Measurements from ENCODE around the gene TEKT1.
"Not testable (repeated sequence)": the region's sequence is repeated elsewhere in the genome, so short reads cannot be mapped to it uniquely, and the experiment has no call there.

The TEKT1 gene

DNA sequence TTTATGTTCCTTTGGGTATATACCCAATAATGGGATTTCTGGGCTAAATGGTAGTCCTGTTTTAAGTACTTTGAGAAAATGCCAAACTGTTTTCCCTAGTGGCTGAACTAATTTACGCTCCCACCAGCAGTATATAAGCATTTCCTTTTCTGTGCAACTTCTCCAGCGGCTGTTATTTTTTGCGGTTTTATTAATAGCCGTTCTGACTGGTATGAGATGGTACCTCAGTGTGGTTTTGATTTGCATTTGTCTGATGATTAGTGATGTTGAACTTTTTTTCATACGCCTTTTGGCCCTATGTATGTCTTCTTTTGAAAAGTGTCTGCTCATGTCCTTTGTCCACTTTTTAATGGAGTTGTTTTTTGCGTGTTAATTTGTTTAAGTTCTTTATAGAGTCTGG lies 25.8 kb upstream of the TEKT1 start:
- TF ChIP-seq POLR2AphosphoS5 (IDR thresholded peaks at IDR 0.05; ENCODE audit: low read depth, low read length): no peak
- DNase-seq (ENCODE audit: insufficient read length, low spot score): no peak
- peak; percentile 20 for FAIRE-seq

DNA sequence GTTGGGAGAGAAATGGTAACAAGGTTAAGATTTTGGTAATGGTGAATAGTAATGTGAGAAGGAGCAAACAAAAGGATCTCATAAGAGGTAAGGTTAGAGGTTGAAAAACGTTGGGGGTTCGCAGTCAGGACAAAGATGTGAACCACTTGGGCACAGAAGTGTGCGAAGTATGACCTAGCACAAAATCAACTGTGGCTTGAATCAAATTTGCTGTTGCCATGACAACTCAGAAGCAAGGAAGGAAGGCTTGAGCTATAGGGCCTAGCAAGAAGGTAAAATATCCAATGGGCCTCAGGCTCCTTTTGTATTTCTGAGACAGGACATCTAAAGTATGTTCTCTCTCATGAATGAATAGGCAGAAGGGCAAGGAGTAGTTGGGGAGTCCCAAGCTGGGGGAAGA lies 24.5 kb upstream of the TEKT1 start:
- DNase-seq (ENCODE audit: insufficient read length, low spot score) (no peak), FAIRE-seq (peak; percentile 82)
- TF ChIP-seq TAF1 (IDR thresholded peaks at IDR 0.05; ENCODE audit: low read depth, low read length): no peak
- no peak for TF ChIP-seq POLR2A (IDR thresholded peaks at IDR 0.05; ENCODE audit: low read depth, low read length)
- TF ChIP-seq PAX5 (IDR thresholded peaks at IDR 0.05; ENCODE audit: insufficient read depth, low read length, severe bottlenecking): no peak
- TF ChIP-seq SPI1 (IDR thresholded peaks at IDR 0.05; ENCODE audit: low read depth, low read length): no peak
- no peak for TF ChIP-seq POU2F2 (IDR thresholded peaks at IDR 0.05; ENCODE audit: low read depth, low read length)
- no peak for TF ChIP-seq POLR2AphosphoS5 (IDR thresholded peaks at IDR 0.05; ENCODE audit: low read depth, low read length)

DNA sequence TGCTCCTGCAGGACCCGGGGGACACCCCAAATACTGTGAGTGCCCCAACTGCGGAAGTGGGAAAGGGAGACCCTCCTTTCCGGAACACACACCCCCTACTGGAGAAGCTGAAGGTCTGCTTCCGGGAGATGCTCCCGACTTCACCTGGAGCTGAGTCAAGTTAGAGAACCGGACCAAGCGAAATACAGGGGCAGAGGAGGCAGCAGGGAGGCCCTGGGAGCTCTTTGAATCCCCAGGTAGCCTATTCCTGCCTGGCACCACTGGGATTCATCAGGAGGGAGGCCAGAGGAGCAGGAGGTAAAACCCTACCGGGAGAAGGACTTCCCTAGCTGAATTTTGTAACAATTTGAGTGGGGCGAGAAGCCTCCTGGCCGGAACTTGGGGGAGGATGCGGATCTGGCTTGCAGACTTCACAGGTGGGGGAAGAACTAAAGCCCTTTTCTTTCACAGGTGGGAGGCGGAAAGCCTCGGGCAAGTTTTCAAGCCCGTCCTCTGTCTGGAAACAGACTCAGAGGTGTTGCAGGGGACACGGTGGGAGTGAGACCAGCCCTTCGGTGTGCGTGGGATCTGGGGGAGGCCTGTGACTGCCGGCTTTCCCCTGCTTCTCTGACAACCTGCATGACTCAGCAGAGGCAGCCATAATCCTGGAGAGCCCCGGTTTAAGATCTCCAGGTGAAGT lies 22.4 kb upstream of the TEKT1 start:
- no peak for TF ChIP-seq PAX5 (IDR thresholded peaks at IDR 0.05; ENCODE audit: insufficient read depth, low read length, severe bottlenecking)
- TF ChIP-seq POLR2AphosphoS5 (IDR thresholded peaks at IDR 0.05; ENCODE audit: low read depth, low read length): 0 out of 2 replicates have a peak, but pooled peaks have one; percentile 40
- peak; percentile 59; the same call in 1 of the 2 replicates for TF ChIP-seq TAF1 (IDR thresholded peaks at IDR 0.05; ENCODE audit: low read depth, low read length)
- no peak for TF ChIP-seq POLR2A (IDR thresholded peaks at IDR 0.05; ENCODE audit: low read depth, low read length)
- TF ChIP-seq POU2F2 (IDR thresholded peaks at IDR 0.05; ENCODE audit: low read depth, low read length): no peak
- peak; percentile 74 for TF ChIP-seq SPI1 (IDR thresholded peaks at IDR 0.05; ENCODE audit: low read depth, low read length)
- peak; percentile 93 for FAIRE-seq
- peak; percentile 32 for DNase-seq (ENCODE audit: insufficient read length, low spot score)

DNA sequence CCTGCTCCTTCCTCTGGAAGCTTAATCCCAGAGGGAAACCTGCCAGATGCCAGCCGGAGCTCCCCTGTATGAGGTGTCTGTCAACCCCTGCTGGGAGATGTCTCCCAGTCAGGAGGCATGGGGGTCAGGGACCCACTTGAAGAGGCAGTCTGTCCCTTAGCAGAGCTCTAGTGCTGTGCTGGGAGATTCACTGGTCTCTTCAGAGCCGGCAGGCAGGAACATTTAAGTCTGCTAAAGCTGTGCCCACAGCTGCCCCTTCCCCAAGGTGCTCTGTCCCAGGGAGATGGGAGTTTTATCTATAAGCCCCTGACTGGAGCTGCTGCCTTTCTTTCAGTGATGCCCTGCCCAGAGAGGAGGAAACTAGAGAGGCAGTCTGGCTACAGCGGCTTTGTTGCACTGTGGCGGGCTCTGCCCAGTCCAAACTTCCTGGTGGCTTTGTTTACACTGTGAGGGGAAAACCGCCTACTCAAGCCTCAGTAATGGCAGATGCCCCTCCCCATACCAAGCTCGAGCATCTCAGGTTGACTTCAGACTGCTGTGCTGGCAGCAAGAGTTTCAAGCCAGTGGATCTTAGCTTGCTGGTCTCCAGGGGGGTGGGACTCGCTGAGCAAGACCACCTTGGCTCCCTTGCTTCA lies 17.1 kb upstream of the TEKT1 start:
- not testable (repeated sequence) for FAIRE-seq; DNase-seq (ENCODE audit: insufficient read length, low spot score)

DNA sequence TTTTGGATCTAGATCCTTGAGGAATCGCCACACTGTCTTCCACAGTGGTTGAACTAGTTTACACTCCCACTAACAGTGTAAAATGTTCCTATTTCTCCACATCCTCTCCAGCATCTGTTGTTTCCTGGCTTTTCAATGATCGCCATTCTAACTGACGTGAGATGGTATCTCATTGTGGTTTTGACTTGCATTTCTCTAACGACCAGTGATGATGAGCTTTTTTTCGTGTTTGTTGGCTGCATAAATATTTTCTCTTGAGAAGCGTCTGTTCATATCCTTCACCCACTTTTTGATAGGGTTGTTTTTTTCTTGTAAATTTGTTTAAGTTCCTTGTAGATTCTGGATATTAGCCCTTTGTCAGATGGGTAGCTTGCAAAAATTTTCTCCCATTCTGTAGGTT lies 14.6 kb upstream of the TEKT1 start:
- not testable (repeated sequence) for FAIRE-seq; DNase-seq (ENCODE audit: insufficient read length, low spot score)

DNA sequence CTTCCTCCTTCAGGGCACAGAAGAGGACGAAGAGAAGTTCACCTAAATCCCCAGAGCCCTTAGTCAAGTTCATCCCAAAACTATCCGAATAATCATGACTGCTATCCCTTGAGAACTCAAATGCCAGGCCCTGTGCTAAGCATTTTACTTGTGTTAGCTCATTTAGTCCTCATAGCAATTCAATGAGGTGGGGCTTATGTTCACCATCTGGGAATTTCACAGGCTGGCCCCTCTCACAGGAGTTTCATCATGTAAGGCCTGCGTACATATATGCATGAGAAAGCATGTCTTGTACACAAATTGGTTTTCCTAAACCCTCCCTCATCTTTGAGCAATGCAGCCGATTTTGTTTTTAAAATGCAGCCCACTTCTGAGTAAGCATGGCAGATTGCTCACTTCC lies 12.9 kb upstream of the TEKT1 start:
- FAIRE-seq: peak; percentile 16
- DNase-seq (ENCODE audit: insufficient read length, low spot score): not testable (repeated sequence)

DNA sequence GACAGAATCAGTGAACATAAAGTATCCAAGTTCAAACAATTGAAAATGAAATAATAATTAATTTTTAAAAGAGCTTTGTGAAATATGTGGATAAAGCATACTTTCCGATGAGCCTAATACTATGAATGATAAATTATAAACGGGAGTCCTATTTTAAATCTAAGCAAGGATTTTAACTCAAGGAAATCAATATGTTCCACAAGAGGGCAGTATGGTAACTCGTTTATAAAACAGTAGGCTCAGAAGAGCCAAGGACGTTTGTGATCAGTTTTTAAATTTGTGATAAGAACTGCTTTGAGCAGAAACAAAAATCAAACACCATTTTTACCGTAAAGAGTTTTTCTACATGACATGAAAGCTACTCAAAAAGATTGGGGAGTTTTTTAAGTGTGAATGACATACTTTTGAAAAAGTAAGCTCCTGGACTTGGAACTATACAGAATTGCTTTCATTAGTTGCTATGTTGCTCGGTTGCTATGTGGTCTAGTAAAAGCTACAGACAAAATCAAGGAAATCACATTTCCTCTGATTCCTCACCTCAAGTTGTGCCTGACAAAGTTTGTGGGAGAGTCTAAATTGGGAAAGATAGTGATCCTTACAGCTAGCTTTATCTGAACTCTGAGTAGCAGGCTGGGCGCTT lies 11.8 kb upstream of the TEKT1 start:
- TF ChIP-seq SPI1 (IDR thresholded peaks at IDR 0.05; ENCODE audit: low read depth, low read length) (no peak), POU2F2 (IDR thresholded peaks at IDR 0.05; ENCODE audit: low read depth, low read length) (no peak), TAF1 (IDR thresholded peaks at IDR 0.05; ENCODE audit: low read depth, low read length) (no peak), POLR2AphosphoS5 (IDR thresholded peaks at IDR 0.05; ENCODE audit: low read depth, low read length) (no peak), POLR2A (IDR thresholded peaks at IDR 0.05; ENCODE audit: low read depth, low read length) (no peak), PAX5 (IDR thresholded peaks at IDR 0.05; ENCODE audit: insufficient read depth, low read length, severe bottlenecking) (no peak)
- DNase-seq (ENCODE audit: insufficient read length, low spot score) (no peak), FAIRE-seq (no peak)

DNA sequence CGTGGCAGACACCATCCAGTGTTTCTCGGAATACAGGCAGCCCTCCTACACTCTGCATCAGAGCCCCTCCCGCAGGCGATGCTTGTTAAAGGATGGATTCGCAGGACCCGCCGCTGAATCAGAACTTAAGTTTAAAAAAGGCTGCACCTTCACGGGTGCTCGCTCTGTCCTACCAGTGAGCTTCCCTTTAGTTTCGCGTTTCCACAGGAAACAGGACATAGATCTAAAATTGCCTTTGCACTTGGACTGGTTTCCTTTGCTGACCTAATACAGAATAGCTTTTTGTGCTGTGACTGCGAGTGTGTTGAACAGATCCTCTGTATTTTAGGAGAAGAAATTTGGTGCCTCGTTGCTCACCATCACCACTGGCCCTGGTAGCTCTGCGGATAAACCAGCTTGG lies 10.2 kb upstream of the TEKT1 start:
- FAIRE-seq: peak; percentile 73
- DNase-seq (ENCODE audit: insufficient read length, low spot score): not testable (repeated sequence)

DNA sequence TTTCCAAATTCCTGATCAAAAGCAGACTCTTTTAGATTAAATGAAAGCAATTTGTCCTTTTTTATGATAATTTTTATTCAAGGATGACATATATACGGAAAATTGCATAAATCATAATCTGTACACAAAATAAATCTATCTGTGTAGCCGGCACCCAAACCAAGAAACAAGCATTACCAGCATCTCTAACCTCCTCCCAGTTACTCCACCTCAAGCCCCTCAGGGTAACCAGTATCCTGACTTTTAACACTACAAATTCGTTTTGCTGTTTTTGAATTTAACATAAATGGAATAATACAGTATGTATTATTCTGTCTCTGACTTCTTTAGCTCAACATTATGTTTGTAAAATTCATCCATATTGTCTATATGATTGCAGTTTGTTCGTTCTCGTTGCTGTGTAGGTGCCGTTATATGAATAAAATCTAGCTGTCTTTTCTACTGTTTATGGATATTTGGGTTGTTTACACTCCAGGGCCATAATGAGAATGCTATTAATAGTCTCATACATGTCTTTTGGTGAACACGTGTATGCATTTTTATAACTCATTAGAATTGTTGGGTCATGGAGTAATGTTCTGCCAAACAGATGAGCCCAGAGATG lies 1.0 kb downstream of the TEKT1 start:
- FAIRE-seq: no peak
- no peak for DNase-seq (ENCODE audit: insufficient read length, low spot score)
- TF ChIP-seq POLR2A (IDR thresholded peaks at IDR 0.05; ENCODE audit: low read depth, low read length) (no peak), PAX5 (IDR thresholded peaks at IDR 0.05; ENCODE audit: insufficient read depth, low read length, severe bottlenecking) (no peak), TAF1 (IDR thresholded peaks at IDR 0.05; ENCODE audit: low read depth, low read length) (no peak), POU2F2 (IDR thresholded peaks at IDR 0.05; ENCODE audit: low read depth, low read length) (no peak), POLR2AphosphoS5 (IDR thresholded peaks at IDR 0.05; ENCODE audit: low read depth, low read length) (no peak), SPI1 (IDR thresholded peaks at IDR 0.05; ENCODE audit: low read depth, low read length) (no peak)

DNA sequence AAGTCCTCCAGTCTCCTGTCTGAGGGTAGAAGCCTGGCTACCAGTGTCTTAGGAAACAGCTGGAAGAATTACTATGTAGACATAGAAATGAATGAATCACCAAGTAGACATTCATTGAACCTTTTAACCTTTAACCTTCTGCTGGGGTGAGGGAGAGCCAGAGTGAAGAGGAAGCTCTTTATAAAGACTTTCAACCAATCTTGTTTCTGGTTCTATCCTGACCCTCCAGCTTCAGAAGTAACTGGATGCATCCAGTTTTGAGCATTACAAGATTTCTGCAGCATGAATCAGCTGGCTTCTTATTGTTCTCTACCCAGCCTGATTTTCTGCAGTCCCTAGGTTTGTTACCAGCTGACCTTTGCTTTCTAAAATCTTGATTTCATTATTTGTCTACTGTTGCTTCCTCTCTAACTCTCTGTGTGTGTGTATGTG lies 8.5 kb downstream of the TEKT1 start:
- FAIRE-seq: no peak
- no peak for DNase-seq (ENCODE audit: insufficient read length, low spot score)
- TF ChIP-seq POLR2AphosphoS5 (IDR thresholded peaks at IDR 0.05; ENCODE audit: low read depth, low read length) (no peak), POU2F2 (IDR thresholded peaks at IDR 0.05; ENCODE audit: low read depth, low read length) (no peak), PAX5 (IDR thresholded peaks at IDR 0.05; ENCODE audit: insufficient read depth, low read length, severe bottlenecking) (no peak), POLR2A (IDR thresholded peaks at IDR 0.05; ENCODE audit: low read depth, low read length) (no peak), TAF1 (IDR thresholded peaks at IDR 0.05; ENCODE audit: low read depth, low read length) (no peak), SPI1 (IDR thresholded peaks at IDR 0.05; ENCODE audit: low read depth, low read length) (no peak)

DNA sequence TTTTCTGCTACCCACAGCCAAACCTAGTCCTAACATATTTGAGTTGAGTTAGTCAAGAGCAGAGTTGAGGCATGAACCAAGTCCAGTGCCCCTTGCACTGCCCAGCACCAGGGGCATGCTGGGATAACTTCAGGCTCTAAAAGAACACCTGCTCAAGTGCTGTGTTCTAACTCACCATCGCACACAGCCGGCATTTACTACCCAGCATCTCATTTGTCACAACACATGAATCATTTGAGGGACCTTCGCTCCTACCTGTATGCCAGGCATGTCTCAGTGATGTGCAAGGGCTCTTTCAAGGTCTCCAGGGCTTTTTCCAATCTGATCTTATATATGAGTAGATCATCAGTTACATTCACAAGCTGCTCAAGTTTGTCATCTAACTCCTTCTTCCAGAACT lies 12.6 kb downstream of the TEKT1 start:
- DNase-seq (ENCODE audit: insufficient read length, low spot score) (no peak), FAIRE-seq (no peak)
- TF ChIP-seq SPI1 (IDR thresholded peaks at IDR 0.05; ENCODE audit: low read depth, low read length): no peak
- no peak for TF ChIP-seq POU2F2 (IDR thresholded peaks at IDR 0.05; ENCODE audit: low read depth, low read length)
- TF ChIP-seq PAX5 (IDR thresholded peaks at IDR 0.05; ENCODE audit: insufficient read depth, low read length, severe bottlenecking): no peak
- TF ChIP-seq TAF1 (IDR thresholded peaks at IDR 0.05; ENCODE audit: low read depth, low read length): no peak
- TF ChIP-seq POLR2AphosphoS5 (IDR thresholded peaks at IDR 0.05; ENCODE audit: low read depth, low read length): no peak
- TF ChIP-seq POLR2A (IDR thresholded peaks at IDR 0.05; ENCODE audit: low read depth, low read length): no peak

DNA sequence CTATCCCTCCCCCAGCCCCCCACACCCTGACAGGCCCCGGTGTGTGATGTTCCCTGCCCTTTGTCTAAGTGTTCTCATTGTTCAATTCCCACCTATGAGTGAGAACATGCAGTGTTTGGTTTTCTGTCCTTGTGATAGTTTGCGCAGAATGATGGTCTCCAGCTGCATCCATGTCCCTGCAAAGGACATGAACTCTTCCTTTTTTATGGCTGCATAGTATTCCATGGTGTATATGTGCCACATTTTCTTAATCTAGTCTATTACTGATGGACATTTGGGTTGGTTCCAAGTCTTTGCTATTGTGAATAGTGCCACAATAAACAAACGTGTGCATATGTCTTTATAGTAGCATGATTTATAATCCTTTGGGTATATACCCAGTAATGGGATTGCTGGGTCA lies 15.2 kb downstream of the TEKT1 start:
- DNase-seq (ENCODE audit: insufficient read length, low spot score); FAIRE-seq: not testable (repeated sequence)

Data from GM12891 (cell line).